HTR-8/SVneo (cell line): ENCODE data around the gene GTF2F2.
"Not testable (repeated sequence)": the region's sequence is repeated elsewhere in the genome, so short reads cannot be mapped to it uniquely, and the experiment has no call there.

Experiments
- DNase-seq: peaks from one replicate; pipeline ENCODE4 v3.0.0; 2011; ENCODE audit warnings: low spot score, mixed read lengths; ENCODE audit not compliant: insufficient read length
- FAIRE-seq: peaks from 2 replicates; lab custom pipeline; 2011; peaks lifted over from hg19 to GRCh38; lab: Jason Lieb, UNC

GTF2F2 gene

GRCh38 chr13:45297456-45298205 lies 177.3 kb downstream of the GTF2F2 start:
- FAIRE-seq (no peak), DNase-seq (no peak)

DNA sequence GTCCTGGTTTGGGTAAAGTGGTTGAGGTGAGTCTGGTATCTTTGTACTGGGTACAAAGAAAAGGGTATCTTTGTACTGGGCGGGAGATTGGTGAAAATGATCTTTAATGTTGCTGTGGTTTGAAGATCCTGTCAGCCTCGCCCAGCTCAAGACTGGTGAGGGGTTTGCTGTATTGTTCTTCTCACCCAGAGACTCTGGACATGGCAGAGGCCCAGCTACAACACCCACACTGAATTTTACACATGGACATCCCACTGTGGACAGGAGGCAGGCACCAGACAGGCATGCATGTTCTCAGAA lies 177.8 kb downstream of the GTF2F2 start:
- DNase-seq (no peak), FAIRE-seq (no peak)

- not testable (repeated sequence) for FAIRE-seq, DNase-seq
Measured at GRCh38 chr13:45298550-45298949, 178.2 kb downstream of the GTF2F2 start.

GRCh38 chr13:45299194-45299593 lies 178.9 kb downstream of the GTF2F2 start:
- DNase-seq (no peak), FAIRE-seq (no peak)

- no peak for FAIRE-seq
- DNase-seq: no peak
Measured at GRCh38 chr13:45300190-45300985, 180.1 kb downstream of the GTF2F2 start.

GRCh38 chr13:45301263-45301662 lies 181.0 kb downstream of the GTF2F2 start:
- no peak for DNase-seq
- no peak for FAIRE-seq

DNA sequence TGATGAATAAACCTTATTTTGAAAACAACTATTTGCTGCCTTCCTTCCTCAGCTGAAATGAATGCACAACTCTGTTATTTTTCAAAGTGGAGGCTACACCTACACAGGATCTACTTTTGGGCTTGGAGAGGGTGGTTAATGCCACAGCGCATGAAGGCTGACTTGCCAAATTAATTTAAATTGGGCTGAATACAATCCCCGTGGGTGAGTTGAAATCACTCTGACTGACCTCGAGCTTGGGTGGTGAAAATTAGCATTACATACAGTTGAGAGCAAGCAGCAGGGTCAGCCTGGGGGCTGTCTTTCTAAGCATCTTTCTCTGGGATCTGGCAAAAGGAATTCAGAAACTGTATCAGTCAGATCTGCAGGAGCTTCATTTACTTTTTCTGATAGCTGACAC lies 182.2 kb downstream of the GTF2F2 start:
- FAIRE-seq: no peak

DNA sequence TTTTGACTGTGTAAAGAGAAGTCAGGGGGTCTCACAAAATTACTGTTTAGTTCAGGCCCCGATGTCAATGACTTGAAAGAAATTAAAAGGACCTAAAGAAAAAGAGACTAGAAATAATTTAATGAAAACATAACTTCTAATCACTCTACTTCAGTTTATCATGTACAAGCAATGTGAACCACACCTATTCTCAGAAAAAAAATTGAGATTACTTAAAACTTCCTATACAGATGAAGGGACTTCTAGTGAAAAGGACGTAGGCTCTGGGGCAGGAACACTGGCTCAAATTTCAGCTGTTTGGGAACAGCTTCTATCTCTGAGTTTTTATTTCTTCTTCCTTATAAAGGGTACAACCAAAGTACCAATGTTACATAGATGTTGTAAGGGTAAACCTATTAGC lies 182.7 kb downstream of the GTF2F2 start:
- DNase-seq (no peak), FAIRE-seq (no peak)

More for the DNA sequence above, 182.2 kb downstream of the GTF2F2 start:
- DNase-seq: no peak

- DNase-seq: no peak
- no peak for FAIRE-seq
Measured at GRCh38 chr13:45303866-45304265, 183.6 kb downstream of the GTF2F2 start.

DNA sequence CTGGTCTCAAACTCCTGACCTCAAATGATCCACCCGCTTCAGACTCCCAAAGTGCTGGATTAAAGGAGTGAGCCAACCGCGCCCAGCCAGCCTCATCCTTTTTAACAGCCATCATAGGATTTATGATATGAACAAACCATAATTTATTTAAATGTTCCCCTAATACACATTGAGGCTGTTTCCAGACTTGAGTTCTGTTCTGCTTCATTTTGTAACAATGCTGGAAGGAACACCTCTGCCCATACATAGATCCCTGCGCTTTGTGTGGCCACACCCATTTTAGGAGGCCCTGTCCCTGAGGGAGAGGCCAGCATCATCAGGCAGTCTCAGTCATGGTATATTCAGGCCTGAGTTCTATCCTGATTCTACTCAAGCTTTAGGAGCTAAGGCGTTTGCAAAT lies 184.8 kb downstream of the GTF2F2 start:
- FAIRE-seq: no peak
- no peak for DNase-seq

GRCh38 chr13:45306966-45307365 lies 186.7 kb downstream of the GTF2F2 start:
- DNase-seq (no peak), FAIRE-seq (no peak)

GRCh38 chr13:45310341-45311131 lies 190.2 kb downstream of the GTF2F2 start:
- DNase-seq: no peak
- no peak for FAIRE-seq

GRCh38 chr13:45314822-45315221 lies 194.5 kb downstream of the GTF2F2 start:
- DNase-seq: no peak
- FAIRE-seq: no peak

DNA sequence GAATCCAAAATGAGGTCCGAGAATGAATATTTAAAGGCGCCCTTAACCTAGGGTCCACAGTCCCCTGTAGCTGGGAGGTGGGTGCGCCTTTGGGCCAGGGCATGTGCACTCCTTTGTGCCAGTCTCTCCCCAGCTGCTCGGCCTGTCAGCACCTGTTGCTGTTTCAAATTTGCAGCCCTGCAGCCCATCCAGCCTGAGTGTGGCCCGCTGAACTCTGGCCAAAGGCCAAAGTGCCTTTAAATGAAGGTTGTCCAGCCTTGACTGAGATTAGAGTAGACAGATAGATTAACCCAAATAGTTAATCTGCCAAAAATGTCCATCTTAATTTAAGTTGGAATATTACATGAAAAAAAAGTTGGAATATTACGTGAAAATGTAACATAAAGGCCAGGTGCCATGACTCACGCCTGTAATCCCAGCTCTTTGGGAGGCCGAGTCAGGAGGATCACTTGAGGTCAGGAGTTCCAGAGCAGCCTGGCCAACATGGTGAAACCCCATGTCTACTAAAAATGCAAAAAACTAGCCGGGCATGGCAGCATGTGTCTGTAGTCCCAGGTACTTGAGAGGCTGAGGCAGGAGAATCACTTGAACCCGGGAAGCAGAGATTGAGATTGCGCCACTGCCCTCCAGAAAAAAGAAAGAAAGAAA lies 195.3 kb downstream of the GTF2F2 start:
- DNase-seq (no peak), FAIRE-seq (no peak)

DNA sequence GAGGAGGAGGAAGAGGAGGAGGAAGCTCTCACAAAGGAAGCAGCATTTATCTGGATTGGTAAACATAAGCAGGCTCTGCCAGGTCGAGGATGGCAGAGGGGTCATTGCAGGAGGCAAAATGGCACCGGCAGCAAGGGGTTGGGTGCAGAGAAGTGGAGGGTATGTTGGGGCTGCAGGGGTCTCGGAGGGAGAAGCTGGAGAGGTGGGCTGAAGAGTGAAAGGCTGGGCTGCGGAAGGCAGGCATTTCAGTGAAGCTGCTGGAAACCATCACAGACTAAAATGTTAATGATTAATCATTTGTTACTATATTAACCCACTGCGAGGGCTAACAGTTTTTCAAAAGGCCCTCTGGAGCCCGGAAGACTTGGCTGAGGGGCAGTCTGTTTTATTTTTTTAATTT lies 196.0 kb downstream of the GTF2F2 start:
- no peak for FAIRE-seq

GRCh38 chr13:45316996-45317395 lies 196.7 kb downstream of the GTF2F2 start:
- DNase-seq: no peak
- FAIRE-seq: no peak

More for the DNA sequence above, 196.0 kb downstream of the GTF2F2 start:
- DNase-seq: no peak

GRCh38 chr13:45320876-45321629 lies 200.7 kb downstream of the GTF2F2 start:
- FAIRE-seq (no peak), DNase-seq (no peak)

- peak; percentile 57 for DNase-seq
Measured at GRCh38 chr13:45325806-45326205, 205.5 kb downstream of the GTF2F2 start.

DNA sequence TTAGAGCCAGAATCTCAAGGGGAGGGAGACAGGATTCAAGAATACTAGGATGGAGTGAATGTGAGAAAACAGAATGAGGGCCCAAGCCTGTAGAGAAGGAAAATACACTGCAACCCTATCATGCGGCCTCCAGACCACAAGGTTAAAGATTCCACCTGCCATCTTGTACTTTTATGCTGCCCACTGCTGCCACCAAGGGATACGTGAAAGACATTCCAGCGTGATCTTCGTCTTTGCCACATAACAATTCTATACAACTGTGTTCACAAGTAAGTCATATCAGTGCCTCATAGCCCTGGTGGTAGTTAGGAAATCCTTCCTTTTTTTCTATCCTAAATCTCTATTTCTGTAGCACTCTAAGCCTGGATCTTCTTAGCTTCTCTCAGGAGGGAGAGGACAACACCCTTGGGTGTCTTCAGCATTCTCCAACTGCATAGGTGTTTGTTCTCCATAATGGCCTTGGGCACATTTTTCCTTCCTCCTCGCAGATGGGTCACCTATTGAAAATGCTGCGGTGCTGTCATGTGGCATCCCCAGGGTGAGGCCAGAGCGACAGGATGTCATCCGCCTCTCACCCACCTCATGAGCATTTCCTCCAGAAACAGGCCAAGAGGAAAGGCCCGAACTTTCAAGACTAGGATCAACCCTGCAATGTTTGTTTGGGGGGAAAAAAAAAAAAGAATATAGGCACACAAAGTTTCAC lies 207.1 kb downstream of the GTF2F2 start:
- DNase-seq (no peak), FAIRE-seq (no peak)

More at GRCh38 chr13:45325806-45326205, 205.5 kb downstream of the GTF2F2 start:
- FAIRE-seq: no peak
